ENCODE data around the gene SPEF1. TPM values are rescaled to one million over a fixed set of nuclear protein-coding genes. Genes with fewer than 3 reads are reported as not detected.

SPEF1 gene
- total and polyA plus RNA-seq, 7 donors = 0.12 to 1.7 (median 0.24) TPM; not detected in 3

- no peak overlapping the region for H3K4me3 ChIP-seq
- intact Hi-C loops (cut with DNase I) = no loop called here
- no peak for ATAC-seq
- H3K9me3 ChIP-seq = no peaks in the 10 kb centered on the region
- WGBS, 3 donors = 69 to 77% (median 71%) methylated on average over 4 of the region's 4 CpGs
- TF ChIP-seq, protein P1, sequence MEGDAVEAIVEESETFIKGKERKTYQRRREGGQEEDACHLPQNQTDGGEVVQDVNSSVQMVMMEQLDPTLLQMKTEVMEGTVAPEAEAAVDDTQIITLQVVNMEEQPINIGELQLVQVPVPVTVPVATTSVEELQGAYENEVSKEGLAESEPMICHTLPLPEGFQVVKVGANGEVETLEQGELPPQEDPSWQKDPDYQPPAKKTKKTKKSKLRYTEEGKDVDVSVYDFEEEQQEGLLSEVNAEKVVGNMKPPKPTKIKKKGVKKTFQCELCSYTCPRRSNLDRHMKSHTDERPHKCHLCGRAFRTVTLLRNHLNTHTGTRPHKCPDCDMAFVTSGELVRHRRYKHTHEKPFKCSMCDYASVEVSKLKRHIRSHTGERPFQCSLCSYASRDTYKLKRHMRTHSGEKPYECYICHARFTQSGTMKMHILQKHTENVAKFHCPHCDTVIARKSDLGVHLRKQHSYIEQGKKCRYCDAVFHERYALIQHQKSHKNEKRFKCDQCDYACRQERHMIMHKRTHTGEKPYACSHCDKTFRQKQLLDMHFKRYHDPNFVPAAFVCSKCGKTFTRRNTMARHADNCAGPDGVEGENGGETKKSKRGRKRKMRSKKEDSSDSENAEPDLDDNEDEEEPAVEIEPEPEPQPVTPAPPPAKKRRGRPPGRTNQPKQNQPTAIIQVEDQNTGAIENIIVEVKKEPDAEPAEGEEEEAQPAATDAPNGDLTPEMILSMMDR (IDR thresholded peaks at IDR 0.05) = no peak
- H3K27me3 ChIP-seq (ENCODE audit: insufficient read depth in 3 of 3, low read length in 2 of 3) = peaks cover 0 to 20% (median 4%) of the 10 kb centered on the region in 3 donors
- no peaks in the 10 kb centered on the region for H3K36me3 ChIP-seq (ENCODE audit: insufficient read depth in 1 of 2, low read depth in 1 of 2)
- no peak overlapping the region for H3K27ac ChIP-seq
- DNase-seq = no peak
- H3K4me1 ChIP-seq = no peaks in the 10 kb centered on the region
These were observed 45.5 kb downstream of the SPEF1 start for GRCh38 chr20:3735768-3736167.

- DNase-seq (peak in 1 of 2 donors; percentile 63), ATAC-seq (peak in 3 of 4 donors; percentile 37 to 63 (median 48))
- H3K36me3 ChIP-seq (ENCODE audit: insufficient read depth in 1 of 2, low read depth in 1 of 2) = no peaks in the 10 kb centered on the region
- peak overlapping the region; percentile 30 for H3K27ac ChIP-seq
- intact Hi-C loops (cut with DNase I) = no loop called here
- no peaks in the 10 kb centered on the region for H3K4me1 ChIP-seq
- H3K27me3 ChIP-seq (ENCODE audit: insufficient read depth in 3 of 3, low read length in 2 of 3) = peaks cover 0 to 20% (median 4%) of the 10 kb centered on the region in 3 donors
- WGBS, 3 donors = 56 to 64% (median 57%) methylated on average over 12 of the region's 12 CpGs
- H3K9me3 ChIP-seq = no peaks in the 10 kb centered on the region
- peak overlapping the region; percentile 64 for H3K4me3 ChIP-seq
- TF ChIP-seq, protein P1 (IDR thresholded peaks at IDR 0.05) = no peak
These were observed 47.0 kb downstream of the SPEF1 start for GRCh38 chr20:3734111-3734843.

GRCh38 chr20:3733119-3733995 is 47.9 kb downstream of the SPEF1 start:
- Histone ChIP-seq H3K9me3 (no peaks in the 10 kb centered on the region), H3K36me3 (ENCODE audit: insufficient read depth in 1 of 2, low read depth in 1 of 2) (no peaks in the 10 kb centered on the region), H3K4me3 (peak overlapping the region; percentile 64), H3K27me3 (ENCODE audit: insufficient read depth in 3 of 3, low read length in 2 of 3) (peaks cover 0 to 28% (median 4%) of the 10 kb centered on the region in 3 donors), H3K27ac (peak overlapping the region; percentile 30), H3K4me1 (no peaks in the 10 kb centered on the region)
- peak in 1 of 4 donors; percentile 25 for ATAC-seq
- 68 to 74% (median 73%) methylated on average over 20 of the region's 20 CpGs for WGBS, 3 donors
- TF ChIP-seq, protein P1 (IDR thresholded peaks at IDR 0.05) = no peak
- intact Hi-C loops (cut with DNase I) = no loop called here
- DNase-seq = peak in 1 of 2 donors; percentile 55

DNA sequence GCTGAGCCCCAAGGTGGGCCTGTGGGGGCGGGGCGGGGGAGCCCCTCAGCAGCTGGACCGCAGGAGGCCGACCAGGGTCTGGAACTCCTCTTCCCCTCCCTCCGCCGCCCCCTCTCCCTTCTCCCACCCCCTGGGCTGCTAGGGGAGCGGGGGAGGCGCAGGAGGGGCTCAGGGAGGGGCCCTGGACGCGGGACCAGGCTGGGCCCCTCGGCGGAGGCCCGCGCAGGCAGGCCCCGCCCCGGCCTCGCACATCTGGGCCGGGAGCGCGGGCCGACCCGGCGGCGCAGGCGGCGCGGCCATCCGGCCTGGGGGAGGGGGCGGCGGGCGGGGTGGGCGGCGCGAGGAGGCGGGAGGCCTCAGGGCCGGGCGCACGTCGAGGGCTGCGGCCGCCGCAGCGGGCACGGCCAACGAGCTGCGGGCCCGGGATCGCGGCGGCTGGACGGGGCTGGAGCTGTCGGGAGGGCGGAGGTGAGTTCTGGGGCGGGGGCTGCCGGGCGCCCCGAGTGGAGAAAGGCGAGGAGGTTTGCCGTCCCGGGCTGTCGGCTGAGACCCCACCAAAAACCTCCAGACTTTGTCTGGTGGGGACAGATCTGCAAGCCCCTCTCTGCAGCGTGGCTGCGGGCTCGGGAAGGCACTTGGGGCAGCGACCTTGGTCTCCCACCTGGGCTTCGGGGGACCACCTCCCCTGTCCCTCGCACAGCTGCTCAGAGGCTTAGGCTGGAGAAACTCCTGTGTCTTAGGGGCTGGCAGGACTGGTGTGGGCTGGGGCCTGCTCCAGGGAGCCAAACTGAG is 48.7 kb downstream of the SPEF1 start, which contains the start of gene HSPA12B:
Gene HSPA12B (plus strand): TSS at position 359 of the 792 bp plus-strand sequence. CDS start 5,990 bp downstream, outside the sequence.
- Histone ChIP-seq H3K27ac (peak within 1 kb of the TSS; percentile 67), H3K9me3 (no peaks in the 10 kb centered on the region), H3K27me3 (ENCODE audit: insufficient read depth in 3 of 3, low read length in 2 of 3) (peaks cover 0 to 32% (median 4%) of the 10 kb centered on the region in 3 donors), H3K4me1 (no peaks in the 10 kb centered on the region), H3K4me3 (peak within 1 kb of the TSS; percentile 64), H3K36me3 (ENCODE audit: insufficient read depth in 1 of 2, low read depth in 1 of 2) (no peaks in the 10 kb centered on the region)
- intact Hi-C loops (cut with DNase I) = no loop called here
- WGBS, 3 donors = 7 to 11% (median 9%) methylated on average over 41 to 67 of the region's 67 CpGs
- DNase-seq (peak in 1 of 2 donors; percentile 51), ATAC-seq (peak in 1 of 4 donors; percentile 26)
- TF ChIP-seq, protein P1 (IDR thresholded peaks at IDR 0.05) = no peak

Measured in psoas muscle (tissue), 8 donors.